Lower leg skin (tissue), 3 donors: Measurements from ENCODE around the gene PTGIS.

ENCODE experiments used
- POLR2A ChIP-seq, 2 donors: fragments of 450-650 bp; IDR thresholded peaks; one replicate each; pipeline ENCODE4 v1.6.1; 2016 to 2017; ENCODE audit warnings: antibody characterized with exemption in 2 of 2, mild to moderate bottlenecking in 1 of 2, moderate library complexity in 1 of 2
- TF ChIP-seq, protein P1 (sequence below), 3 donors: fragments of 450-650 bp; IDR thresholded peaks; one replicate each; pipeline ENCODE4 v1.5.1; 2016; ENCODE audit warnings: antibody characterized with exemption in 3 of 3, mild to moderate bottlenecking in 3 of 3, moderate library complexity in 2 of 3

- TF ChIP-seq, protein P1, sequence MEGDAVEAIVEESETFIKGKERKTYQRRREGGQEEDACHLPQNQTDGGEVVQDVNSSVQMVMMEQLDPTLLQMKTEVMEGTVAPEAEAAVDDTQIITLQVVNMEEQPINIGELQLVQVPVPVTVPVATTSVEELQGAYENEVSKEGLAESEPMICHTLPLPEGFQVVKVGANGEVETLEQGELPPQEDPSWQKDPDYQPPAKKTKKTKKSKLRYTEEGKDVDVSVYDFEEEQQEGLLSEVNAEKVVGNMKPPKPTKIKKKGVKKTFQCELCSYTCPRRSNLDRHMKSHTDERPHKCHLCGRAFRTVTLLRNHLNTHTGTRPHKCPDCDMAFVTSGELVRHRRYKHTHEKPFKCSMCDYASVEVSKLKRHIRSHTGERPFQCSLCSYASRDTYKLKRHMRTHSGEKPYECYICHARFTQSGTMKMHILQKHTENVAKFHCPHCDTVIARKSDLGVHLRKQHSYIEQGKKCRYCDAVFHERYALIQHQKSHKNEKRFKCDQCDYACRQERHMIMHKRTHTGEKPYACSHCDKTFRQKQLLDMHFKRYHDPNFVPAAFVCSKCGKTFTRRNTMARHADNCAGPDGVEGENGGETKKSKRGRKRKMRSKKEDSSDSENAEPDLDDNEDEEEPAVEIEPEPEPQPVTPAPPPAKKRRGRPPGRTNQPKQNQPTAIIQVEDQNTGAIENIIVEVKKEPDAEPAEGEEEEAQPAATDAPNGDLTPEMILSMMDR (IDR thresholded peaks at IDR 0.05): no peak
- no peak for TF ChIP-seq POLR2A (IDR thresholded peaks at IDR 0.05)
Measured at GRCh38 chr20:49595346-49595745, 27.4 kb upstream of the PTGIS start.
